ENCODE measurements around the gene SIRT3.

SIRT3 gene

GRCh38 chr11:236774-237767 is 929 bp upstream of the SIRT3 start, which contains the start of gene PSMD13:
PSMD13 (plus strand) TSS chr11:236976; CDS start chr11:237050, 74 bp downstream.
- peak; percentile 32 for DNase-seq (ENCODE audit: extremely low read depth, low read depth)
- no peak for TF ChIP-seq CTCF (IDR thresholded peaks at IDR 0.05; ENCODE audit: low read depth, low read length)

- no peak for DNase-seq (ENCODE audit: extremely low read depth, low read depth)
- no peak for TF ChIP-seq CTCF (IDR thresholded peaks at IDR 0.05; ENCODE audit: low read depth, low read length)
Observed at GRCh38 chr11:235609-235996, 539 bp downstream of the SIRT3 start.

DNA sequence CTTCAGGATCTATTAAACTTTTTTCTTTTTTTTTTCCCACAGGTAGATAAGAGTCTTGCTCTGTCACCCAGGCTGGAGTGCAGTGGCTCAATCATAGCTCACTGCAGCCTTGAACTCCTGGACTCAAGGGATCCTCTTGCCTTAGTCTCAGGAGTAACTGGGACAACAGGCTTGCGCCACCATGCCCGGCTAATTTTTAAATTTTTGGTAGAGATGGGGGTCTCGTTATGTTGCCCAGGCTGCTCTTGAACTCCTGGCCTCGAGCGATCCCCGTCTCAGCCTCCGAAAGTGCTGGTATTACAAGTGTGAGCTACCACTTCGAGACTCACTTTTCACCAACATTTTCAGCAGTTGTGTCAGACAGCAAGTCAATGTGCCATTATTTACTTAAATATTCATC is 962 bp downstream of the SIRT3 start:
- no peak for TF ChIP-seq CTCF (IDR thresholded peaks at IDR 0.05; ENCODE audit: low read depth, low read length)
- no peak for DNase-seq (ENCODE audit: extremely low read depth, low read depth)

GRCh38 chr11:232783-233565 is 3.2 kb downstream of the SIRT3 start:
- no peak for TF ChIP-seq CTCF (IDR thresholded peaks at IDR 0.05; ENCODE audit: low read depth, low read length)
- no peak for DNase-seq (ENCODE audit: extremely low read depth, low read depth)

- TF ChIP-seq CTCF (IDR thresholded peaks at IDR 0.05; ENCODE audit: low read depth, low read length), result no peak
- no peak for DNase-seq (ENCODE audit: extremely low read depth, low read depth)
Observed at GRCh38 chr11:230431-230830, 5.7 kb downstream of the SIRT3 start.

GRCh38 chr11:227824-228379 is 8.2 kb downstream of the SIRT3 start:
- DNase-seq (ENCODE audit: extremely low read depth, low read depth), result no peak

More at GRCh38 chr11:227824-228379, 8.2 kb downstream of the SIRT3 start:
- TF ChIP-seq CTCF (IDR thresholded peaks at IDR 0.05; ENCODE audit: low read depth, low read length), result no peak
